Measurements from ENCODE around the gene BRD7.

Gene BRD7

GRCh38 chr16:50290856-50291255, 77.9 kb downstream of the BRD7 start:
- DNase-seq (ENCODE audit: low read depth in 3 of 3) = no peak

- no peak for DNase-seq (ENCODE audit: low read depth in 3 of 3)
These were observed 78.6 kb downstream of the BRD7 start for GRCh38 chr16:50289950-50290764.

GRCh38 chr16:50288920-50289319, 79.9 kb downstream of the BRD7 start:
- DNase-seq (ENCODE audit: low read depth in 3 of 3) = no peak

- no peak for DNase-seq (ENCODE audit: low read depth in 3 of 3)
These were observed 80.8 kb downstream of the BRD7 start for GRCh38 chr16:50288026-50288425.

- DNase-seq (ENCODE audit: low read depth in 3 of 3) = no peak
These were observed 82.1 kb downstream of the BRD7 start for GRCh38 chr16:50286681-50287080.

GRCh38 chr16:50285406-50286003, 83.3 kb downstream of the BRD7 start:
- no peak for DNase-seq (ENCODE audit: low read depth in 3 of 3)

GRCh38 chr16:50284131-50284911, 84.5 kb downstream of the BRD7 start:
- no peak for DNase-seq (ENCODE audit: low read depth in 3 of 3)

GRCh38 chr16:50282955-50283631, 85.7 kb downstream of the BRD7 start:
- DNase-seq (ENCODE audit: low read depth in 3 of 3) = no peak

- no peak for DNase-seq (ENCODE audit: low read depth in 3 of 3)
These were observed 86.7 kb downstream of the BRD7 start for GRCh38 chr16:50282010-50282538.

GRCh38 chr16:50281391-50282009, 87.3 kb downstream of the BRD7 start:
- DNase-seq (ENCODE audit: low read depth in 3 of 3) = no peak

- no peak for DNase-seq (ENCODE audit: low read depth in 3 of 3)
These were observed 87.9 kb downstream of the BRD7 start for GRCh38 chr16:50280932-50281331.

- DNase-seq (ENCODE audit: low read depth in 3 of 3) = no peak
These were observed 89.3 kb downstream of the BRD7 start for GRCh38 chr16:50279504-50279865.

- DNase-seq (ENCODE audit: low read depth in 3 of 3) = no peak
These were observed 90.5 kb downstream of the BRD7 start for GRCh38 chr16:50278251-50278650.

GRCh38 chr16:50276801-50277555, 91.8 kb downstream of the BRD7 start:
- DNase-seq (ENCODE audit: low read depth in 3 of 3) = no peak

- DNase-seq (ENCODE audit: low read depth in 3 of 3) = no peak
These were observed 92.5 kb downstream of the BRD7 start for GRCh38 chr16:50276326-50276640.

GRCh38 chr16:50275428-50276325, 93.1 kb downstream of the BRD7 start:
- DNase-seq (ENCODE audit: low read depth in 3 of 3) = no peak

GRCh38 chr16:50275098-50275415, 93.7 kb downstream of the BRD7 start:
- DNase-seq (ENCODE audit: low read depth in 3 of 3) = no peak

- DNase-seq (ENCODE audit: low read depth in 3 of 3) = no peak
These were observed 94.3 kb downstream of the BRD7 start for GRCh38 chr16:50274326-50275097.

GRCh38 chr16:50273888-50274325, 94.9 kb downstream of the BRD7 start:
- no peak for DNase-seq (ENCODE audit: low read depth in 3 of 3)

Measured in stimulated activated CD4-positive, alpha-beta T cell treated with anti-CD3 and anti-CD28 coated beads, TNF-alpha, amount 100 ng/mL, for 48 hours (primary cell).